Stimulated activated CD8-positive, alpha-beta memory T cell treated with anti-CD3 and anti-CD28 coated beads, Interleukin-7, amount 100 ng/mL, for 1 hour (primary cell): ENCODE data around the gene PDZD2.

Experiments used
- DNase-seq, 2 donors: peaks; one replicate each; pipeline ENCODE4 v3.0.0-alpha.2; 2020; ENCODE audit warnings: low read depth in 2 of 2

The PDZD2 gene

GRCh38 chr5:31867219-31867618, 228.3 kb downstream of the PDZD2 start:
- no peak for DNase-seq

GRCh38 chr5:31880449-31880848, 241.5 kb downstream of the PDZD2 start:
- DNase-seq = no peak

DNA sequence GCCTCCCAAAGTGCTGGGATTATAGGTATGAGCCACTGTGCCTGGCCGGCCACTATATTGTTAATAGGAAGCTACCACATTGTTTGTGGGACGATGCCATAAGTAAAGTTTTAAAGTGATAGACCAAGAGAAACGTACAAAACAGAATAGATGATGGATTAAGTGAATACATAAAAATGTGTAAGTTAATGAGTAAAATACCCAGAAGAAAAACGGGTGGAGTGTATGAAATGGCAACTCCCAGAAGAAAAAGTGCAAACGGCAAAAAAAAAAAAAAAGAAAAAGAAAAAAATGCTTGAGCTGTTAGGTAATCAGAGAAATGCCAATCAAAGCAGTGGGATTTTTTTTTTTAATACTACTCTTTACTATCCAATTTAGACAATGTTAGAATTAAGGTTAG, 246.0 kb downstream of the PDZD2 start:
- no peak for DNase-seq

- no peak for DNase-seq
Measured at GRCh38 chr5:31886206-31886605, 247.3 kb downstream of the PDZD2 start.

- DNase-seq = no peak
Measured at GRCh38 chr5:31887556-31887955, 248.6 kb downstream of the PDZD2 start.

- DNase-seq = no peak
Measured at GRCh38 chr5:31888564-31888963, 249.6 kb downstream of the PDZD2 start.

DNA sequence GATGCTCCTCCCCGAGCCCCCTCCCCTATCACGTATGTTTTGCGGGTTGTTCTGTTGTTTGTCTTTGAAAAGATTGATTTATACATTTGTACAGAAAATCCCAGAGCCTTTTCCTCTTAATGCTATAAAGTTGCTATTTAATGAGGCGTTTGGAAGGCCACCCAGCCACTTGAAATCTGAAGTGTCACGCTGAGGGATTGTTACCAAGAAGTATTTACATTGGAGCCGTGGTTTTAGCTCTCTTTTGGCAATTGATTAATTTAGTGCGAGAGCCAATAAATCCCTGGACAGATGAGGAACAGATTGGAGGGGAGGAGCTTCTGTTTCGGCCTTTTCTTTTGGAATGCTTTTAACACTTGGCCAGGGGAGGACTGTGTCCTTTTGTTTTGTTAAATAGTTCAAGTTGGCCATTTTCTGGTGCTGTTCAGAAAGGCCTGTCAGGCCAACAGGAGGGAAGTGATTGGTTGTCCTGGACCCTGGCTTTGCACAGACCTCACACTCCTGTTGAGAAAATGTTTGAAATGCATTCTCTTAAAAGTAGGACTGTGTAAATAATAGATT, 250.2 kb downstream of the PDZD2 start:
- no peak for DNase-seq

DNA sequence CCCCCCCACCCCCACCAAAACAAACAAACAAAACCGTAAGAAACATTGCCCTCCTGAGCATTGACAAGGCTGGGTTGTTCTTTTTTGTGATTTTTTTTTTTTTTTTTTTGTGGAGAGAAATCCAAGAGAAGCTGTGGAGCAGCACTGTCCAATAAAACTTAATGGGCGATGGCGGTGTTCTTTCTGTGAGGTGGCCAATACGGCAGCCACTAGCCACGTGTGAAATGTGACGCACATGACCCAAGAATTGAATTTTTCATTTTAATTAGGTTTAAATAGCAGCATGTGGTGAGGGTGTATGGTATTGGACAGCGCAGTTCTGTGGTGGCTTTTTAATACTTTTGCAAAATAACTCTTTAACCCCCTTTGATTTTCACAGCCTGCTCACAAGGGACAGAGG, 251.1 kb downstream of the PDZD2 start:
- no peak for DNase-seq

DNA sequence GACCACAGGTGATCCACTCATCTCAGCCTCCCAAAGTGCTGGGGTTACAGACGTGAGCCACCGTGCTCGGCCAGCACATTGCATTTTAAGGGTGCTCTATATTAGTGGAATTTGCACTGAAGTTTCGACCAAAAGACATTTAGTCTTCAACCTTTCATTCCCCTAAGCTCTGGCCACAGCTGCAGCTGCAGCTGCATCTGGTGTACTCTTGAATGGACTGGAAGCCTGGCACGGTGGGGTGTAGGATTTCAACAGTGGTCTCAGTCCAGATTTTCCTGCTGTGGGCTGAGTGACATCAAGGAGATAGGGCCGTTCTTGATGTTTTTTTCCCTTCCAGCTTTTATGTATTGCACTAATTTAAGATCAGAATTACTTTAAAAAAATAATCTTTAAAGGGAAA, 255.2 kb downstream of the PDZD2 start:
- no peak for DNase-seq

- DNase-seq = no peak
Measured at GRCh38 chr5:31895199-31895820, 256.4 kb downstream of the PDZD2 start.

GRCh38 chr5:31898036-31898632, 259.2 kb downstream of the PDZD2 start:
- DNase-seq = no peak

DNA sequence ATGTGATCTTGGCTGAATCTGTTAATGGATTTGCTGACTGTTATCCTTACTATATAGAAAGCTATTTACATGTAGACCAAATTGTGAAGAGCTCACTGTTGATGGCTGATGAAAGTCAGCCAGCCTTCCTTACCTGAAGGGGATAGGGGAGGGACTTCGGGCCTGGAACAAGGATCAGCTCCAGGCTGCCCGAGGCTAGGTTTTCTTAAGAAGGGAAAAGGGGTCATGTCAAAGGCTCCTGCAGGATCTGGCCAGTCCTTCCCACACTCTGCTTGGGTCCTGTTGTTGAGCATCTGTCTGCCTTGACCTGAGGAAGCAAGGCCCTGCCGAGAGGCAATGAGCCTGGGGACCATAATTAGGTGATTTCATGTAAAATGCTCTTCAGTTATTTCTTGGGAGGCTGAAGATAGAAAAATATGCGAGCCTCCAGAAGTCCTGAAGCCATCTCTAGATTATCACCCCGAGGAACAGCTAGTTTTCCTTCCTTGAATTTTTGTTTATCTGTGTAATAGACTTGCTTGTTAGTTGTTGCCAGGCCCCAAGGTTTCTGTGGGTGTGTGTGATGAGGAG, 261.4 kb downstream of the PDZD2 start:
- DNase-seq = no peak

DNA sequence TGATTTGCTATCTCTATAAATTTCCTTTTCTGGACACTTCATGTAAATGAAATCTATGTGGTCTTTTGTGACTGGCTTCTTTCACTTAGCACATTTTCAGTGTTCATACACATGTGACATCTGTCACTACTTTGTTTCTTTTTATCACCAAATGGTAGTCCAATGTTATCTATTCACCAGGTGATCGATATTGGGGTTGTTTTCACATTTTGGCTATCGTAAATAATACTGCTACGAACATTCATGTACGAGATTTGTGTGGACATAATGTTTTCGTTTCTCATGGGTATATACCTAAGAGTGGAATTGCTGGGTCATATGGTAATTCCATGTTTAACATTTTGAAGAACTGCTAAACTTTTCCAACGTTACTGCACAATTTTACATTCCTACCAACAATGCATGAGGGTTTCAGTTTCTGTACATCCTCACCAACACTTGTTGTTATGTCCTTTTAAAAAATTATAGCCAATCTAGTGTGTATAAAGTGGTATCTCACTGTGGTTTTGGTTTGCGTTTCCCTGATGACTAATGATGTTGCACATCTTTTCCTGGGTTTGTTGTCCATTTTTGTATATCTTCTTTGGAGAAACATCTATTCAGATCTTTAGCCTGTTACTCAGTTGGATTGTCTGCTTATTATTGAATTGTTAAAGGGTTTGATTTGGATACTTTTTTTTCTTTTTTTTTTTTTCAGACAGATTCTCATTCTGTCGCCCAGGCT, 263.0 kb downstream of the PDZD2 start:
- DNase-seq = no peak

- DNase-seq = no peak
Measured at GRCh38 chr5:31908396-31908795, 269.5 kb downstream of the PDZD2 start.

GRCh38 chr5:31909073-31909472, 270.1 kb downstream of the PDZD2 start:
- no peak for DNase-seq

- DNase-seq = no peak
Measured at GRCh38 chr5:31911291-31912265, 272.6 kb downstream of the PDZD2 start.

DNA sequence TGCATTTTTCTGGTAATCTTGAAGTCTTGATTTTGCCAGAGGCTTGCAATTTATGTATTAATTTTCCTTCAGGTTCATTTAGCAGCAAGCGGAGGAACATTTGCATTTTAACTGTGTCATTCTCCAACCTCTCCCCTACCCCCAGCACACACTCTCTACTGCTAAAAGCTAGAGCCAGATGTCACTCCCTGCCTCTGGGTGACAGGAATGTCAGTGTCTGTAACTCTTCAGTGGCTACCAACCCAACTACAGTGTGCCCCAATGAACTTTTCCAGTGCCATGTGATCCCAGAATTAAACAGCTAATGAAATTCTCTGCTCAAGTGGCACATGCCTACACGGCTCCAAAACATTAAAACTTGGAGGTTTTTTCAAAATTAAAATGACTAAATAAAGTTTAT, 274.9 kb downstream of the PDZD2 start:
- no peak for DNase-seq

- no peak for DNase-seq
Measured at GRCh38 chr5:31916327-31916726, 277.4 kb downstream of the PDZD2 start.

- no peak for DNase-seq
Measured at GRCh38 chr5:31918739-31919138, 279.8 kb downstream of the PDZD2 start.

DNA sequence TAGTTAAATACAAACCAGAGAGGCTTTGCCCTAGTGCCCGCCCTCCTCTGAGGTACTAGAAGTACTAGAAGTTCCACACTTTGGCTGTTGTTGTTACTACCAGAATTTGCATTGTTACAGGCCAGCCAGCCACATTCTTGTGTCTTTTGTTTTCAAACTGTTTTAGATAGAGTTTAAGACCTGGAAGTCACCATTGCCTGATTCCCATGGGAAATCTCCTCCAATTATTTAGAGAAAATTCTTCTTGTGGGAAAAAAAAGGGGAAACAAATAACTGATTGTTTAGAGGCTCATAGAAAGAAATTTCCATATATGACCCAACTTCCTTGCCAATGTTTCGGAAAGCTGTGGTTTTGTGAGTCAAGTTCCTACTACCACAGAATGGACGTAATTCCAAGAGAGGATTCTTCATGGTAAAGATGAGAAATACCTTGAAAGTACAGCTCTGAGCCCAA, 282.9 kb downstream of the PDZD2 start:
- DNase-seq = no peak

GRCh38 chr5:31924005-31924404, 285.1 kb downstream of the PDZD2 start:
- no peak for DNase-seq
